ENCODE results near the gene EHD2.
A peak's percentile ranks its signal among the peaks of the same experiment; 100 is the strongest.
"Not testable (repeated sequence)": the region's sequence is repeated elsewhere in the genome, so short reads cannot be mapped to it uniquely, and the experiment has no call there.

EHD2 gene

GRCh38 chr19:47777245-47778048 is 64.2 kb downstream of the EHD2 start:
- not testable (repeated sequence) for DNase-seq

- peak; percentile 64 for DNase-seq
These were observed 65.1 kb downstream of the EHD2 start, which contains the start of gene SELENOW for GRCh38 chr19:47778049-47778953. Gene SELENOW, plus strand, starts transcription at chr19:47778703. Its CDS starts 83 bp downstream, at chr19:47778786.

GRCh38 chr19:47778954-47779351 is 65.7 kb downstream of the EHD2 start:
- DNase-seq: no peak

GRCh38 chr19:47779524-47780214 is 66.4 kb downstream of the EHD2 start:
- DNase-seq: no peak

GRCh38 chr19:47780215-47780551 is 67.0 kb downstream of the EHD2 start:
- DNase-seq: no peak

- DNase-seq: no peak
These were observed 68.5 kb downstream of the EHD2 start for GRCh38 chr19:47781590-47782262.

GRCh38 chr19:47786566-47786965 is 73.3 kb downstream of the EHD2 start:
- no peak for DNase-seq

- DNase-seq: not testable (repeated sequence)
These were observed 74.1 kb downstream of the EHD2 start for GRCh38 chr19:47787307-47787706.

- not testable (repeated sequence) for DNase-seq
These were observed 76.6 kb downstream of the EHD2 start for GRCh38 chr19:47789811-47790210.

GRCh38 chr19:47790398-47790814 is 77.2 kb downstream of the EHD2 start:
- DNase-seq: peak; percentile 73

- no peak for DNase-seq
These were observed 79.4 kb downstream of the EHD2 start for GRCh38 chr19:47792616-47793015.

Measured in activated CD4-positive, alpha-beta T cell treated with anti-CD3 and anti-CD28 coated beads for 1 hour (primary cell).